ENCODE data around the gene CPNE4.

The CPNE4 gene

GRCh38 chr3:131702146-131702545 is 332.7 kb downstream of the CPNE4 start:
- no peak for TF ChIP-seq POLR2A (IDR thresholded peaks at IDR 0.05; ENCODE audit: low read depth, low read length)
- no peak for FAIRE-seq
- DNase-seq (ENCODE audit: insufficient read length, low spot score), result no peak

GRCh38 chr3:131701153-131701770 is 333.6 kb downstream of the CPNE4 start:
- no peak for DNase-seq (ENCODE audit: insufficient read length, low spot score)
- no peak for TF ChIP-seq POLR2A (IDR thresholded peaks at IDR 0.05; ENCODE audit: low read depth, low read length)
- FAIRE-seq, result no peak

GRCh38 chr3:131699001-131699400 is 335.8 kb downstream of the CPNE4 start:
- no peak for TF ChIP-seq POLR2A (IDR thresholded peaks at IDR 0.05; ENCODE audit: low read depth, low read length)
- DNase-seq (ENCODE audit: insufficient read length, low spot score) (no peak), FAIRE-seq (no peak)

- TF ChIP-seq POLR2A (IDR thresholded peaks at IDR 0.05; ENCODE audit: low read depth, low read length), result no peak
- DNase-seq (ENCODE audit: insufficient read length, low spot score) (no peak), FAIRE-seq (no peak)
Measured at GRCh38 chr3:131694376-131694775, 340.4 kb downstream of the CPNE4 start.

GRCh38 chr3:131692356-131692755 is 342.5 kb downstream of the CPNE4 start:
- DNase-seq (ENCODE audit: insufficient read length, low spot score), result no peak
- no peak for FAIRE-seq
- TF ChIP-seq POLR2A (IDR thresholded peaks at IDR 0.05; ENCODE audit: low read depth, low read length), result no peak

GRCh38 chr3:131690800-131691199 is 344.0 kb downstream of the CPNE4 start:
- no peak for TF ChIP-seq POLR2A (IDR thresholded peaks at IDR 0.05; ENCODE audit: low read depth, low read length)
- FAIRE-seq (no peak), DNase-seq (ENCODE audit: insufficient read length, low spot score) (no peak)

GRCh38 chr3:131688370-131688769 is 346.4 kb downstream of the CPNE4 start:
- FAIRE-seq (no peak), DNase-seq (ENCODE audit: insufficient read length, low spot score) (no peak)
- no peak for TF ChIP-seq POLR2A (IDR thresholded peaks at IDR 0.05; ENCODE audit: low read depth, low read length)

GRCh38 chr3:131669600-131669999 is 365.2 kb downstream of the CPNE4 start:
- DNase-seq (ENCODE audit: insufficient read length, low spot score) (no peak), FAIRE-seq (no peak)
- no peak for TF ChIP-seq POLR2A (IDR thresholded peaks at IDR 0.05; ENCODE audit: low read depth, low read length)

GRCh38 chr3:131658771-131659170 is 376.0 kb downstream of the CPNE4 start:
- DNase-seq (ENCODE audit: insufficient read length, low spot score) (no peak), FAIRE-seq (no peak)
- no peak for TF ChIP-seq POLR2A (IDR thresholded peaks at IDR 0.05; ENCODE audit: low read depth, low read length)

- DNase-seq (ENCODE audit: insufficient read length, low spot score), result no peak
- no peak for FAIRE-seq
- no peak for TF ChIP-seq POLR2A (IDR thresholded peaks at IDR 0.05; ENCODE audit: low read depth, low read length)
Measured at GRCh38 chr3:131658115-131658514, 376.7 kb downstream of the CPNE4 start.

- FAIRE-seq (no peak), DNase-seq (ENCODE audit: insufficient read length, low spot score) (no peak)
- no peak for TF ChIP-seq POLR2A (IDR thresholded peaks at IDR 0.05; ENCODE audit: low read depth, low read length)
Measured at GRCh38 chr3:131655070-131655690, 379.6 kb downstream of the CPNE4 start.

- FAIRE-seq (no peak), DNase-seq (ENCODE audit: insufficient read length, low spot score) (no peak)
- no peak for TF ChIP-seq POLR2A (IDR thresholded peaks at IDR 0.05; ENCODE audit: low read depth, low read length)
Measured at GRCh38 chr3:131645638-131646037, 389.2 kb downstream of the CPNE4 start.

- no peak for TF ChIP-seq POLR2A (IDR thresholded peaks at IDR 0.05; ENCODE audit: low read depth, low read length)
- FAIRE-seq (no peak), DNase-seq (ENCODE audit: insufficient read length, low spot score) (no peak)
Measured at GRCh38 chr3:131636266-131636775, 398.5 kb downstream of the CPNE4 start.

- TF ChIP-seq POLR2A (IDR thresholded peaks at IDR 0.05; ENCODE audit: low read depth, low read length), result no peak
- no peak for DNase-seq (ENCODE audit: insufficient read length, low spot score)
- no peak for FAIRE-seq
Measured at GRCh38 chr3:131630807-131631206, 404.0 kb downstream of the CPNE4 start.

- DNase-seq (ENCODE audit: insufficient read length, low spot score), result no peak
- TF ChIP-seq POLR2A (IDR thresholded peaks at IDR 0.05; ENCODE audit: low read depth, low read length), result no peak
- no peak for FAIRE-seq
Measured at GRCh38 chr3:131630097-131630496, 404.7 kb downstream of the CPNE4 start.

Measured in H54 (cell line).